SK-N-MC (cell line): Measurements from ENCODE around the gene MAGI1.
"Not testable (repeated sequence)": the region's sequence is repeated elsewhere in the genome, so short reads cannot be mapped to it uniquely, and the experiment has no call there.

Experiments used
- DNase-seq: peaks from one replicate; pipeline ENCODE4 v3.0.0-alpha.2; 2011; ENCODE audit warnings: low read depth, low spot score
- H3K27ac ChIP-seq: fragments of 200-600 bp; sonication (generic); 2 replicates; pipeline ENCODE4 v1.5.1; 2016; ENCODE audit warnings: mixed run types
- H3K36me3 ChIP-seq: fragments of 200-600 bp; sonication (generic); 2 replicates; pipeline ENCODE4 v1.6.1; 2017; ENCODE audit warnings: antibody characterized with exemption, low read length, mixed read lengths; ENCODE audit not compliant: insufficient read depth
- H3K4me3 ChIP-seq: fragments of 200-600 bp; sonication (generic); 2 replicates; pipeline ENCODE4 v1.5.1; 2016
- H3K9ac ChIP-seq: fragments of 200-600 bp; sonication (generic); 2 replicates; pipeline ENCODE4 v1.8.0; 2017; ENCODE audit warnings: mixed run types, mixed read lengths; ENCODE audit not compliant: insufficient read length
- H3K9me3 ChIP-seq: fragments of 200-600 bp; sonication (generic); 2 replicates; pipeline ENCODE4 v1.6.1; 2017; ENCODE audit warnings: low read depth, mild to moderate bottlenecking, antibody characterized with exemption, low read length, moderate library complexity, mixed read lengths
- EZH2 ChIP-seq: fragments of 200-600 bp; sonication (generic); IDR thresholded peaks from one replicate; pipeline ENCODE4 v1.6.1; 2017; ENCODE audit warnings: antibody characterized with exemption
- FOXP2 ChIP-seq: optimal IDR thresholded peaks from 2 replicates; pipeline ENCODE3; 2011; ENCODE audit warnings: mild to moderate bottlenecking, moderate library complexity; ENCODE audit not compliant: insufficient read depth; ENCODE audit errors: extremely low read length, control extremely low read depth
- POLR2AphosphoS5 ChIP-seq: IDR thresholded peaks from 2 replicates; pipeline ENCODE4 v1.6.1; 2012; ENCODE audit warnings: mild to moderate bottlenecking, low read depth, low read length, borderline replicate concordance

Gene MAGI1

DNA sequence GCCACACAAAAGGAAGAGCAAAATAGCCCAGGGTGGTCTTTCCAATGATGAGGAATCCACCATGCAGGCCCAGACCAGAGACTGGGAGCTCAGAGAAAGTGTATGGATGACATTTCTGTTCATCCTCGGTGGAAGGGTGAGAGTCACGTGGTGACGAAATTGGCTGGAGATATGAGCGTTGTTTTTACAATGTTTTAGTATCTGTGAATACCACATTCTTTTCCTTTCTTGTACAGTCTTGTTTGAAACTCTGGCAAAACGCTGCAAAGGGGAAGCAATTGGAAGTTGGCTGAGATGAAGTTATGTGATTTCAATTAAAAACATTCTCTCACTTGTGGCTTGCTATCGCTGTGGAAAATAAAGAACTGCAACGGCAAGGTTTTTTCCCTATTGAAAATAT lies 137.5 kb downstream of the MAGI1 start:
- Histone ChIP-seq H3K9ac (no peak overlapping the region), H3K36me3 (no peaks in the 10 kb centered on the region), H3K4me3 (no peak overlapping the region), H3K27ac (no peak overlapping the region), H3K9me3 (no peaks in the 10 kb centered on the region)
- TF ChIP-seq POLR2AphosphoS5 (no peak), FOXP2 (no peak), EZH2 (no peak)
- no peak for DNase-seq

- no peaks in the 10 kb centered on the region for H3K36me3 ChIP-seq
- no peaks in the 10 kb centered on the region for H3K9me3 ChIP-seq
- DNase-seq = no peak
- no peak overlapping the region for H3K27ac ChIP-seq
- no peak overlapping the region for H3K9ac ChIP-seq
- TF ChIP-seq POLR2AphosphoS5 = no peak
- TF ChIP-seq FOXP2 = no peak
- TF ChIP-seq EZH2 = no peak
- H3K4me3 ChIP-seq = no peak overlapping the region
Observed at GRCh38 chr3:65899226-65899625, 139.5 kb downstream of the MAGI1 start.

DNA sequence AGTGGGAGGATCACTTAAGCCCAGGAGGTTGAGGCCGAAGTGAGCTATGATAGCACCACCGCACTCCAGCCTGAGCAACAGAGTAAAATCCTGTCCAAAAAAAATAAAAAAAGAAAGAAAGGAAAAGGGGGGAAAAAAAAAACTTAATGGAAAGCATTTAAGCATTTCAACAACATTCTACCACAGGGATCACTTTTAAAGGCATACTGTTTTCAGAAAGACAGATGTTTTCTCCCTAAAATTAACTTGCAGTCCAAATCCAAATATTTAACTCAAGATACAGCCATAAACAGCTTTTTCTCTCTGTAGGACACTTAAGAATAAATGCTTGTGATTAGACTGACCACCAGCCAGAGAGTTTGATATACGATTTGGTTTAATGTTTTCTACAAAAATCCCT lies 141.0 kb downstream of the MAGI1 start:
- H3K9ac ChIP-seq = no peak overlapping the region
- no peak overlapping the region for H3K27ac ChIP-seq
- H3K9me3 ChIP-seq = no peaks in the 10 kb centered on the region
- no peaks in the 10 kb centered on the region for H3K36me3 ChIP-seq
- no peak overlapping the region for H3K4me3 ChIP-seq
- TF ChIP-seq POLR2AphosphoS5 (no peak), FOXP2 (no peak), EZH2 (no peak)
- no peak for DNase-seq

DNA sequence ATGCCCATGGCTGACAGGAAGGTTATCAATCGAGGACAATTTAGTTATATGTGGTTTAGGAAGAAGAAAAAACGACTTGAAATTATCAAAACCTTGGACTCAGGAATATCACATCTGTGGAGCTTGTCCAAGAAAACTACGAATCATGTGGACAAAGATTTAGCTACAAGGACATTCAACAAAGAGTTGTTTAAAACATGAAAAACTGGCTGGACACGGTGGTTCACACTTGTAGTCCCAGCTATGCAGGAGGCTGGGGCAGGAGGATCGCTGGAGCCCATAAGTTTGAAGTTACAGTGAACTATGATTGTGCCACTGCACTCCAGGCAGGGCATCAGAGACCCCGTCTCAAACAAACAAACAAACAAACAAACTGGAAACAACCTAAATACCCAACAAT lies 142.4 kb downstream of the MAGI1 start:
- no peak overlapping the region for H3K9ac ChIP-seq
- H3K27ac ChIP-seq = no peak overlapping the region
- no peaks in the 10 kb centered on the region for H3K36me3 ChIP-seq
- TF ChIP-seq POLR2AphosphoS5 = no peak
- no peak for DNase-seq
- H3K9me3 ChIP-seq = no peaks in the 10 kb centered on the region
- no peak overlapping the region for H3K4me3 ChIP-seq

- DNase-seq = no peak
- Histone ChIP-seq H3K9ac (no peak overlapping the region), H3K9me3 (no peaks in the 10 kb centered on the region), H3K27ac (no peak overlapping the region), H3K4me3 (no peak overlapping the region), H3K36me3 (no peaks in the 10 kb centered on the region)
- TF ChIP-seq EZH2 (no peak), POLR2AphosphoS5 (no peak), FOXP2 (no peak)
Observed at GRCh38 chr3:65894679-65895453, 143.9 kb downstream of the MAGI1 start.

DNA sequence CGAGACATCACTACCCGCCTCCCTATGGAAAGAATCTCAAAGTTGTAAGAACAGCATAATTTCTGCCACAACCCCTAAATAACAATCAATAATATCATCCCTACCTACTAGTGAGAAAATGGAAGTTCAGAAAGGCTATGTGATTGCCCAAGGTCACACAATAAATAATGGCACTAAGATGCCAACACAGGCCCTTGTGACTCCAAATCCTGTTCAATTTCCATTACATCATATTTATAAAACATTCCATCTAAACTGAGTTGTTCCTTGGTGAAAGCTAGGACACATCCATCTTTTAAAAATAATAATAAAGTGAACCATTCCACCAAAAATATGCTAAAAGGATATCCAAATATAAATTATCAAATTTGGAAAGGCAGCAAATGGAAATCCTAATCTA lies 144.6 kb downstream of the MAGI1 start:
- Histone ChIP-seq H3K9me3 (no peaks in the 10 kb centered on the region), H3K9ac (no peak overlapping the region), H3K36me3 (no peaks in the 10 kb centered on the region), H3K4me3 (no peak overlapping the region), H3K27ac (no peak overlapping the region)
- TF ChIP-seq EZH2 (no peak), FOXP2 (no peak), POLR2AphosphoS5 (no peak)
- no peak for DNase-seq

DNA sequence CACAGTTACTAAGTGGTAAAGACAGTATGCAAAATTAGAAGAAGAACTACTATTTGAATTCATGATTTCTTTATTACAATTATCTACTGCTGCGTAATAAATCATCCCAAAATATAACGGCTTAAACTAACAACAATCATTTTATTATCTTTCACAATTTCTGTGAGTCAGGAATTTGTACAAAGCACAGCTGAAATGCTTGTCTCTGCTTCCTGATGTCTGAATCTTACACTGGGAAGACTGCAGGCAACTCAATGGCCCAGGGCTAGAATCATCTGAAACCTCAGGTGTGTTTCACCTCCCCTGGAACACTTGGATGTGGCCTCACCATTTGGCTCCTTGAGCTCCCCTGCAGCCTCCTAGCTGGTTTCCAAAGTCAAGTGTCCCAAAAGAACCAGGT lies 145.1 kb downstream of the MAGI1 start:
- TF ChIP-seq POLR2AphosphoS5 = no peak
- TF ChIP-seq FOXP2 = no peak
- TF ChIP-seq EZH2 = no peak
- H3K36me3 ChIP-seq = no peaks in the 10 kb centered on the region
- H3K9ac ChIP-seq = no peak overlapping the region
- H3K9me3 ChIP-seq = no peaks in the 10 kb centered on the region
- no peak for DNase-seq
- H3K27ac ChIP-seq = no peak overlapping the region
- H3K4me3 ChIP-seq = no peak overlapping the region

DNA sequence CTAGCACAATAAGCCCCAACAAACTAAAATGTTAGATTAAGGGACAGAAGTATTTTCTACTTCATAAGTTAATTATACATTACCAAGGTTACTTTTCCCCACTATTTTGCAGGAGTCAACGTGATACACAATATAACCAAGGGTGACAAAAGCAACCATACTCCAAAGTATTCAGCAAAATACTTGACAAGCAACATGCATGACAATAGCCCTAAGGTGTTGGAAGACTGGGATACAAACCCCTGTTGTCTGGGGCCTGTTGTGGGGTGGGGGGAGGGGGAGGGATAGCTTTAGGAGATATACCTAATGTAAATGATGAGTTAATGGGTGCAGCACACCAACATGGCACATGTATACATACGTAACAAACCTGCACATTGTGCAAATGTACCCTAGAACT lies 147.2 kb downstream of the MAGI1 start:
- H3K36me3 ChIP-seq, H3K9me3 ChIP-seq, DNase-seq, H3K27ac ChIP-seq, H3K9ac ChIP-seq, H3K4me3 ChIP-seq: not testable (repeated sequence)

DNA sequence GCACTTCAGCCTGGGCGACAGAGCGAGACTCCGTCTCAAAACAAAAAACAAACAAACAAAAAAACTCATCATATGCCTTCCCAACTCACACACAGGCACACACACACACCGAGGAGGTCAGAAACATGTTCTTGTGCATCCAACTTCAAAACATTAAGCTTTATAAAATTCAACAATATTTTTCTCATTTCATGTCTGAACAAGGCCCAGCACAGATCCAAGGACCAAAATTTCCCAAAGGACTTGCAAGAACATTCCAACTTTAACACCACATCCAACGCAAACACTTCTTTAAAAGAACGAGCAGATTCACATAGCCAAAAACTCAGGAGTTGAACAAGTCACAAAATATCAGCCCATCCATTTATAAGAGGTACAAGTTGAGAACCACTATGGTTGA lies 148.4 kb downstream of the MAGI1 start:
- H3K9me3 ChIP-seq = no peaks in the 10 kb centered on the region
- TF ChIP-seq EZH2 = no peak
- no peak for TF ChIP-seq FOXP2
- no peak for TF ChIP-seq POLR2AphosphoS5
- no peak overlapping the region for H3K9ac ChIP-seq
- DNase-seq = no peak
- H3K36me3 ChIP-seq = no peaks in the 10 kb centered on the region
- no peak overlapping the region for H3K27ac ChIP-seq
- H3K4me3 ChIP-seq = no peak overlapping the region

DNA sequence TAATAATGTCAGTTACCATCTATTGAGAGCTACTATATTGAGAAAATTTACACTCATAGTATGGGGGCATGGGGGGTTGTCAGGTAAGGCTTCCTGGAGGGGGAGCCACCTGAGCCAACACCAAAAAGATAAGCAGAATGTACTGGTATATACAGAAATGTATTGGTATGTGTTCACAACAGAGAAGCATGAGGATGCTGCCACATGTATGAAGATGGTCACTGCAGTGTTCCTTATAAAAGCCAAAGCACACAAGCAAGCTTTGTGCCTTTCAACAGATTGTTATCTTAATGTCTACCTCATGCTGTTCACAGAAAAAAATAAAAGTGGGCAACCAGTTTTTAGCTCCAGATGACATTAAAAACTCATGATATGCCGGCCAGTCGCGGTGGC lies 149.0 kb downstream of the MAGI1 start:
- H3K36me3 ChIP-seq = no peaks in the 10 kb centered on the region
- no peak overlapping the region for H3K27ac ChIP-seq
- H3K9me3 ChIP-seq = no peaks in the 10 kb centered on the region
- DNase-seq = no peak
- no peak overlapping the region for H3K4me3 ChIP-seq
- TF ChIP-seq POLR2AphosphoS5 (no peak), EZH2 (no peak), FOXP2 (no peak)
- no peak overlapping the region for H3K9ac ChIP-seq
